Ishikawa (cell line): Measurements from ENCODE around the gene ZBED4.

Experiments
- CEBPB ChIP-seq: IDR thresholded peaks from 2 replicates; pipeline ENCODE4 v1.6.1; 2012
- CREB1 ChIP-seq: IDR thresholded peaks from 2 replicates; pipeline ENCODE4 v1.6.1; 2012; ENCODE audit warnings: low read depth
- EGR1 ChIP-seq: IDR thresholded peaks from 2 replicates; pipeline ENCODE4 v1.6.1; 2012
- EP300 ChIP-seq: IDR thresholded peaks from 2 replicates; pipeline ENCODE4 v1.6.1; 2012; ENCODE audit warnings: borderline replicate concordance
- FOXM1 ChIP-seq: IDR thresholded peaks from 2 replicates; pipeline ENCODE4 v1.6.1; 2012; ENCODE audit warnings: low read depth, borderline replicate concordance
- NFIC ChIP-seq: IDR thresholded peaks from 2 replicates; pipeline ENCODE4 v1.6.1; 2012
- RAD21 ChIP-seq: IDR thresholded peaks from 2 replicates; pipeline ENCODE4 v1.6.1; 2012; ENCODE audit warnings: low read depth
- TAF1 ChIP-seq: IDR thresholded peaks from 2 replicates; pipeline ENCODE4 v1.6.1; 2012; ENCODE audit warnings: low read depth, mild to moderate bottlenecking
- TCF12 ChIP-seq: IDR thresholded peaks from 2 replicates; pipeline ENCODE4 v1.6.1; 2012; ENCODE audit warnings: low read depth
- TEAD4 ChIP-seq: IDR thresholded peaks from 2 replicates; pipeline ENCODE4 v1.6.1; 2012
- USF1 ChIP-seq: IDR thresholded peaks from 2 replicates; pipeline ENCODE4 v1.6.1; 2012
- YY1 ChIP-seq: IDR thresholded peaks from 2 replicates; pipeline ENCODE4 v1.6.1; 2012; ENCODE audit warnings: low read depth
- ZBTB7A ChIP-seq: IDR thresholded peaks from 2 replicates; pipeline ENCODE4 v1.6.1; 2012; ENCODE audit warnings: low read depth
- TF ChIP-seq, protein P1 (sequence below): IDR thresholded peaks from 2 replicates; pipeline ENCODE4 v1.6.1; 2012
- TF ChIP-seq, protein P2 (sequence below): IDR thresholded peaks from 2 replicates; pipeline ENCODE4 v1.6.1; 2012; ENCODE audit warnings: low read depth, mild to moderate bottlenecking

The ZBED4 gene

GRCh38 chr22:49878206-49878605 lies 24.6 kb downstream of the ZBED4 start:
- no peak for TF ChIP-seq USF1
- TF ChIP-seq TEAD4, result no peak
- TF ChIP-seq ZBTB7A, result no peak
- no peak for TF ChIP-seq CEBPB
- no peak for TF ChIP-seq RAD21
- TF ChIP-seq, protein P1, sequence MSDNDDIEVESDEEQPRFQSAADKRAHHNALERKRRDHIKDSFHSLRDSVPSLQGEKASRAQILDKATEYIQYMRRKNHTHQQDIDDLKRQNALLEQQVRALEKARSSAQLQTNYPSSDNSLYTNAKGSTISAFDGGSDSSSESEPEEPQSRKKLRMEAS, result no peak
- no peak for TF ChIP-seq TCF12
- no peak for TF ChIP-seq EGR1
- TF ChIP-seq NFIC, result no peak
- TF ChIP-seq TAF1, result no peak
- no peak for TF ChIP-seq EP300
- TF ChIP-seq FOXM1, result no peak
- TF ChIP-seq YY1, result no peak
- TF ChIP-seq CREB1, result no peak

- TF ChIP-seq NFIC (no peak), TCF12 (no peak), TAF1 (no peak), EP300 (no peak), USF1 (no peak), RAD21 (no peak), YY1 (no peak), EGR1 (no peak), CEBPB (no peak), TEAD4 (no peak), ZBTB7A (no peak), CREB1 (no peak), FOXM1 (no peak)
- TF ChIP-seq, protein P1, result no peak
- TF ChIP-seq, protein P2, sequence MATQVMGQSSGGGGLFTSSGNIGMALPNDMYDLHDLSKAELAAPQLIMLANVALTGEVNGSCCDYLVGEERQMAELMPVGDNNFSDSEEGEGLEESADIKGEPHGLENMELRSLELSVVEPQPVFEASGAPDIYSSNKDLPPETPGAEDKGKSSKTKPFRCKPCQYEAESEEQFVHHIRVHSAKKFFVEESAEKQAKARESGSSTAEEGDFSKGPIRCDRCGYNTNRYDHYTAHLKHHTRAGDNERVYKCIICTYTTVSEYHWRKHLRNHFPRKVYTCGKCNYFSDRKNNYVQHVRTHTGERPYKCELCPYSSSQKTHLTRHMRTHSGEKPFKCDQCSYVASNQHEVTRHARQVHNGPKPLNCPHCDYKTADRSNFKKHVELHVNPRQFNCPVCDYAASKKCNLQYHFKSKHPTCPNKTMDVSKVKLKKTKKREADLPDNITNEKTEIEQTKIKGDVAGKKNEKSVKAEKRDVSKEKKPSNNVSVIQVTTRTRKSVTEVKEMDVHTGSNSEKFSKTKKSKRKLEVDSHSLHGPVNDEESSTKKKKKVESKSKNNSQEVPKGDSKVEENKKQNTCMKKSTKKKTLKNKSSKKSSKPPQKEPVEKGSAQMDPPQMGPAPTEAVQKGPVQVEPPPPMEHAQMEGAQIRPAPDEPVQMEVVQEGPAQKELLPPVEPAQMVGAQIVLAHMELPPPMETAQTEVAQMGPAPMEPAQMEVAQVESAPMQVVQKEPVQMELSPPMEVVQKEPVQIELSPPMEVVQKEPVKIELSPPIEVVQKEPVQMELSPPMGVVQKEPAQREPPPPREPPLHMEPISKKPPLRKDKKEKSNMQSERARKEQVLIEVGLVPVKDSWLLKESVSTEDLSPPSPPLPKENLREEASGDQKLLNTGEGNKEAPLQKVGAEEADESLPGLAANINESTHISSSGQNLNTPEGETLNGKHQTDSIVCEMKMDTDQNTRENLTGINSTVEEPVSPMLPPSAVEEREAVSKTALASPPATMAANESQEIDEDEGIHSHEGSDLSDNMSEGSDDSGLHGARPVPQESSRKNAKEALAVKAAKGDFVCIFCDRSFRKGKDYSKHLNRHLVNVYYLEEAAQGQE, result no peak
These were observed 26.2 kb downstream of the ZBED4 start for GRCh38 chr22:49879871-49880270.

GRCh38 chr22:49880281-49880680 lies 26.6 kb downstream of the ZBED4 start:
- TF ChIP-seq, protein P1, result no peak
- no peak for TF ChIP-seq CEBPB
- TF ChIP-seq USF1, result no peak
- TF ChIP-seq, protein P2, result no peak
- TF ChIP-seq EP300, result no peak
- no peak for TF ChIP-seq CREB1
- no peak for TF ChIP-seq TEAD4
- no peak for TF ChIP-seq TAF1
- no peak for TF ChIP-seq ZBTB7A
- no peak for TF ChIP-seq FOXM1
- TF ChIP-seq YY1, result no peak
- TF ChIP-seq RAD21, result no peak
- no peak for TF ChIP-seq TCF12
- TF ChIP-seq NFIC, result no peak
- no peak for TF ChIP-seq EGR1

DNA sequence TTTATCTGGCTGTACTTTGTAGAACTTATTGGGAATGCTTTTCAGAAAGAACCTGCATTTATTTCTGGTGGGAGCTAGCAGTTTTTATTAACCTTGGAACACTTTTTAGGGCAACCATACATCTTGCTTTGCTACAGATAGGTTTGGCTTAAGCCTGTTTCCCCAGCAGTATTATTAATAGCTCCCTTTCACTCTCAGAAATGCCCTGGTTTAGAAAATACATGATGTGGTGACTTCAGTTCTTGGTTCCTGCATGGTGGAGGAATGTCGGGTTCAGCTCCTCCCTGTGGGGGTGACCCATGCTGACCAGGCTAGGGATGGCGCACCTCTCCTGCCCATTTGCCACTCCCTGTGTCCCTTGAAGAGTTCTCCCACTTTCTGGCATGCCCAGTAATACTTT lies 28.2 kb downstream of the ZBED4 start:
- TF ChIP-seq, protein P2, result no peak
- TF ChIP-seq FOXM1, result no peak
- no peak for TF ChIP-seq ZBTB7A
- TF ChIP-seq CEBPB, result no peak
- TF ChIP-seq CREB1, result no peak
- no peak for TF ChIP-seq TAF1
- TF ChIP-seq YY1, result no peak
- TF ChIP-seq EP300, result no peak
- TF ChIP-seq TCF12, result no peak
- no peak for TF ChIP-seq RAD21
